NCI-H187 treated with DMSO at 0.1 percent for 48 hours (cell line): ENCODE data around the gene FNDC10.

ENCODE experiments used
- DNase-seq: peaks from one replicate; lab custom pipeline; 2025; lab: John Stamatoyannopoulos, UW

Gene FNDC10

GRCh38 chr1:1616045-1616790 lies 16.3 kb upstream of the FNDC10 start:
- no peak for DNase-seq

GRCh38 chr1:1615256-1616044 lies 15.5 kb upstream of the FNDC10 start, which contains the start of gene MIB2:
TSS of gene MIB2 (plus strand) at chr1:1615500. CDS start at chr1:1623453, 7,953 bp downstream.
- peak; percentile 91 for DNase-seq

- DNase-seq: no peak
These were observed 15.0 kb upstream of the FNDC10 start for GRCh38 chr1:1614954-1615255.

- DNase-seq: no peak
These were observed 14.4 kb upstream of the FNDC10 start for GRCh38 chr1:1614204-1614953.

GRCh38 chr1:1613509-1614082 lies 13.7 kb upstream of the FNDC10 start:
- no peak for DNase-seq

GRCh38 chr1:1612104-1612400 lies 12.1 kb upstream of the FNDC10 start:
- no peak for DNase-seq

- DNase-seq: no peak
These were observed 10.9 kb upstream of the FNDC10 start for GRCh38 chr1:1610796-1611195.

GRCh38 chr1:1609822-1610485 lies 10.0 kb upstream of the FNDC10 start:
- DNase-seq: no peak

GRCh38 chr1:1606232-1606631 lies 6.3 kb upstream of the FNDC10 start:
- DNase-seq: no peak

GRCh38 chr1:1605724-1606123 lies 5.8 kb upstream of the FNDC10 start:
- no peak for DNase-seq

GRCh38 chr1:1605034-1605591 lies 5.2 kb upstream of the FNDC10 start:
- DNase-seq: no peak

- no peak for DNase-seq
These were observed 4.6 kb upstream of the FNDC10 start for GRCh38 chr1:1604374-1605033.

- no peak for DNase-seq
These were observed 3.9 kb upstream of the FNDC10 start for GRCh38 chr1:1603671-1604373.

- no peak for DNase-seq
These were observed 3.1 kb upstream of the FNDC10 start for GRCh38 chr1:1602968-1603506.

GRCh38 chr1:1602304-1602967 lies 2.5 kb upstream of the FNDC10 start:
- DNase-seq: no peak

- DNase-seq: no peak
These were observed 1.8 kb upstream of the FNDC10 start for GRCh38 chr1:1601564-1602303.

GRCh38 chr1:1600861-1601563 lies 1.1 kb upstream of the FNDC10 start:
- DNase-seq: no peak
